HCT116 (cell line): ENCODE results near the gene WT1.

ENCODE experiments used
- CEBPB ChIP-seq: IDR thresholded peaks from 2 replicates; pipeline ENCODE4 v1.6.1; 2012; ENCODE audit warnings: low read depth
- POLR2A ChIP-seq: IDR thresholded peaks from 2 replicates; pipeline ENCODE4 v1.7.0; 2011; ENCODE audit warnings: borderline replicate concordance; ENCODE audit not compliant: insufficient read depth, insufficient read length; ENCODE audit errors: extremely low read depth
- POLR2AphosphoS5 ChIP-seq: IDR thresholded peaks from 2 replicates; pipeline ENCODE4 v1.6.1; 2011; ENCODE audit warnings: mild to moderate bottlenecking, low read depth, low read length, moderate library complexity
- REST ChIP-seq: IDR thresholded peaks from 2 replicates; pipeline ENCODE4 v1.6.1; 2012; ENCODE audit warnings: low read depth
- SIN3A ChIP-seq: IDR thresholded peaks from 2 replicates; pipeline ENCODE4 v1.6.1; 2012; ENCODE audit warnings: low read depth
- TF ChIP-seq, protein P1 (sequence below), 3 experiments: fragments of 200-600 bp in 1 of 3; sonication (generic) in 1 of 3; IDR thresholded peaks in 2 of 3; conservative IDR thresholded peaks in 1 of 3; 2 replicates each; pipeline ENCODE4 v1.5.1; 2012 to 2017; ENCODE audit warnings: low read depth in 2 of 3, low read length in 2 of 3, antibody characterized with exemption in 1 of 3, borderline replicate concordance in 1 of 3, control low read depth in 1 of 3, mild to moderate bottlenecking in 1 of 3, mixed read lengths in 1 of 3, mixed run types in 1 of 3, moderate library complexity in 1 of 3; ENCODE audit not compliant: insufficient read depth in 1 of 3

GRCh38 chr11:32353884-32354283, 81.5 kb downstream of the WT1 start:
- TF ChIP-seq CEBPB (no peak), REST (no peak), POLR2A (no peak), POLR2AphosphoS5 (no peak), SIN3A (no peak)
- TF ChIP-seq, protein P1, sequence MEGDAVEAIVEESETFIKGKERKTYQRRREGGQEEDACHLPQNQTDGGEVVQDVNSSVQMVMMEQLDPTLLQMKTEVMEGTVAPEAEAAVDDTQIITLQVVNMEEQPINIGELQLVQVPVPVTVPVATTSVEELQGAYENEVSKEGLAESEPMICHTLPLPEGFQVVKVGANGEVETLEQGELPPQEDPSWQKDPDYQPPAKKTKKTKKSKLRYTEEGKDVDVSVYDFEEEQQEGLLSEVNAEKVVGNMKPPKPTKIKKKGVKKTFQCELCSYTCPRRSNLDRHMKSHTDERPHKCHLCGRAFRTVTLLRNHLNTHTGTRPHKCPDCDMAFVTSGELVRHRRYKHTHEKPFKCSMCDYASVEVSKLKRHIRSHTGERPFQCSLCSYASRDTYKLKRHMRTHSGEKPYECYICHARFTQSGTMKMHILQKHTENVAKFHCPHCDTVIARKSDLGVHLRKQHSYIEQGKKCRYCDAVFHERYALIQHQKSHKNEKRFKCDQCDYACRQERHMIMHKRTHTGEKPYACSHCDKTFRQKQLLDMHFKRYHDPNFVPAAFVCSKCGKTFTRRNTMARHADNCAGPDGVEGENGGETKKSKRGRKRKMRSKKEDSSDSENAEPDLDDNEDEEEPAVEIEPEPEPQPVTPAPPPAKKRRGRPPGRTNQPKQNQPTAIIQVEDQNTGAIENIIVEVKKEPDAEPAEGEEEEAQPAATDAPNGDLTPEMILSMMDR (IDR thresholded peaks at IDR 0.05 in 2 of 3, conservative IDR thresholded peaks at IDR 0.05 in 1 of 3; ENCODE audit: borderline replicate concordance in 1 of 3, insufficient read depth in 1 of 3, low read depth in 2 of 3, low read length in 2 of 3) = no peak
